Fibroblast of pulmonary artery (primary cell): Measurements from ENCODE around the gene SLC22A23.

Experiments used
- DNase-seq: peaks from one replicate; pipeline ENCODE4 v3.0.0-alpha.2; 2010; ENCODE audit warnings: low read depth
- H3K4me3 ChIP-seq: replicated peaks from 2 replicates; pipeline ENCODE4 v1.5.1; 2011; ENCODE audit warnings: low read depth, mild to moderate bottlenecking, control low read depth, low read length, moderate library complexity
- CTCF ChIP-seq: IDR thresholded peaks from 2 replicates; pipeline ENCODE4 v1.5.1; 2011; ENCODE audit warnings: mild to moderate bottlenecking, control low read depth, low read length, inconsistent platforms; ENCODE audit errors: missing control alignments

The SLC22A23 gene

GRCh38 chr6:3230256-3230882 lies 226.5 kb downstream of the SLC22A23 start:
- TF ChIP-seq CTCF: no peak
- no peak overlapping the region for H3K4me3 ChIP-seq
- DNase-seq: no peak

GRCh38 chr6:3229566-3230178 lies 227.2 kb downstream of the SLC22A23 start:
- no peak for TF ChIP-seq CTCF
- no peak overlapping the region for H3K4me3 ChIP-seq
- no peak for DNase-seq

DNA sequence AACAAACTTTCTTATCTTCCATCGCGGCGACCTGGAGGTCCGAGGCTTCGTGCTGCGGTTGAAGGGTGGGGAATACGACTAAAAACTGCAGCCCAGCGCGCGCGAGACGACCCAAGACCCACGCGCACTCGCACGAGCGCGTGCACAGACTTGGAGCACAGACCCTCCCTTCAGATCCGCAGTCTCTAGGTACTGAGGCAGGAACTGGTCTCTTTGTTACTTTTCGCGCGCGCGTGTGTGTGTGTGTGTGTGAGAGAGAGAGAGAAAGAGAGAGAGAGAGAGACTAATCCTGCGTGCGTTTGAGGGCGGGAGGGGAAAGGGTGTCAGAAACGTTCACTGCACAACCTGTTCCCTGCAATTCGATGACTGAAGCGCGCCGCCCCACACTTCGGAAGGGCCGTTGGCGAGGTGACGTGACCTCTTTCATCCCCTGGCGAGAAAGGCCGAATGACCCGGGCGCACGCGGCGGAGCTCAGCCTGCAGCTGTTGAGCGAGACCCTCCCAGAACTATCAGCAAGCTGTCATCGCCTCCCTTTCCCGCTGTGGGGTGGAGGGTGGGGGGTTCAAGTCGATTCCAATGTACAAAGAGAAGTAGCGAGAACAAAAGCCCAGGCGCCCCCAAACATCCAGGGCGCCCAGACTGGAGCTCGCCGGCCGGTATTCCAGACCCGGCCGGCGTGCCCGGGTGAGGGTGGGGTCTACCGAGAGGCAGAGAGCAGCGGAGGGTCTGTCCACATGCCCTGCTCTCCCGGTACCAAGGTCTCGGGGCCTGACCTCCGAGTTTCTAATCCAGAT lies 227.9 kb downstream of the SLC22A23 start:
- no peak for TF ChIP-seq CTCF
- no peak overlapping the region for H3K4me3 ChIP-seq
- no peak for DNase-seq

DNA sequence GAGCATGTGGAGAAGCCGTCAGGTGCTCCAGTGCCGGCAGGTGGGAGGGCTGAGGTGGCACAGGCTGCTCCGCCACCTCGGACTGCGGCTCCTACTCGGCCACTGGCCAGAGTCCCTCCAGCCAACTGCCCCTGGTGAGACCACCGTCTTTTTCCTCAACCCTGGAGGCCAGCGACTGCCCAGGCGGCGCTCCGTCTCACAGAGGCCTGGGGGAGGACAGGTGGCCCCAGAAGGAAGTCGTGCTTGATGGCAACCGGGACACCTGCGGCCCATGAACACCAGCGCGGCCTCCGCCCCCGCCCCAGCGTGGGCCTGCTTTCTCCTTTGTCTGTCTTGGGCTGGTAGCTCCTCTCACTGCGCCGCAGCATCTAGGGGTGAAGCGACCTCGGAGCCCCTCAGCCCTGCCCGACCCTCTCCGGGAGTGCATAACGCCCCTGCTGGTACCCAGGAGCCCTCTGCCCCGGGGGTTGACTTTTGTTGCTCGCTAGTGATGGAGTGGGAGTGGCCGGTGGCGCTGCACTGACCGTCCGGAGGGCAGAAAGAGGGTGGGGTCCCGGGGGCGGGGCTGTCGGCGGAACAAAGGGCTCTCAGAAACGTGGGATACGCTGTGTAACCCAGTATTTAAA lies 228.7 kb downstream of the SLC22A23 start:
- no peak overlapping the region for H3K4me3 ChIP-seq
- TF ChIP-seq CTCF: no peak
- DNase-seq: no peak

DNA sequence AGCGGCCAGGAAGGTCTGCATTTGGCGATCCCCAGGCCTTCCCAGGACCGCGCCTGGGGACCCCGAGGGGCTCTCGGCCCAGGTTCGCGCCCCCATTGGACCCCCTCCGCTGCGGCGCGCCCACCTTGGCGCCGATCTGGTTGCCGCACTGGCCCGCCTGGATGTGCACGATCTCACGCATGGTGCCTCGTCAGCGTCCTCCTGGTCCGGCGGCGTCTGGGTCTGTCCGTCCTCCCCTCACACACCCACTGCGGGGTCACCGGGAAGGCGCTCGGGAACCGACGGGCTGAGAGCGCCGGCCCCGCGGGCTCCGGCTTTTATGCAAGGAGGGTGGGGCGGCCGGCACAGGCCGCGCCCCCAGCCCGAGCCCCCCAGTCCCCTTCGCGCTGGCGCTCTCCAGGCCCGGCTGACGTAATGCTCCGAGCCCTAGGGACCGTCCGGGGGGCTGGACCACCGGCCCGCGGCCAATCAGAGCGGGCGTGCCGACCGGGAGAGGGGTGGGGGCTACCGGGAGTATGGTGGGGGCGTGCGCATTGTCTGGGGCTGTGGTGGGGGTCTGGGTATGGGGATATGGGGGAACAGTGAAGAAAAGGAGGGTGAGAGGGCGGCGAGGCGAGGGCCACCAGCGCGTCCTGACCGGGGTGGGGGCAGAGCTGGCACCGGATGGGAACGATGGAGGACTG lies 229.3 kb downstream of the SLC22A23 start, which contains the start of gene TUBB2B:
Gene TUBB2B, minus strand, starts transcription at position 291 of the 683 bp plus-strand sequence. Its CDS starts 110 bp downstream, at position 181.
- peak within 1 kb of the TSS; percentile 38 for H3K4me3 ChIP-seq
- no peak for DNase-seq
- no peak for TF ChIP-seq CTCF
